GM10266 (cell line): Measurements from ENCODE around the gene TRAK2.

Experiments used
- DNase-seq: peaks from one replicate; pipeline ENCODE4 v3.0.0; 2012; ENCODE audit errors: extremely low spot score
- CTCF ChIP-seq: IDR thresholded peaks from 2 replicates; pipeline ENCODE4 v1.5.1; 2012; ENCODE audit warnings: mild to moderate bottlenecking, low read depth; ENCODE audit not compliant: control insufficient read depth, insufficient read depth; ENCODE audit errors: missing control alignments

The TRAK2 gene

DNA sequence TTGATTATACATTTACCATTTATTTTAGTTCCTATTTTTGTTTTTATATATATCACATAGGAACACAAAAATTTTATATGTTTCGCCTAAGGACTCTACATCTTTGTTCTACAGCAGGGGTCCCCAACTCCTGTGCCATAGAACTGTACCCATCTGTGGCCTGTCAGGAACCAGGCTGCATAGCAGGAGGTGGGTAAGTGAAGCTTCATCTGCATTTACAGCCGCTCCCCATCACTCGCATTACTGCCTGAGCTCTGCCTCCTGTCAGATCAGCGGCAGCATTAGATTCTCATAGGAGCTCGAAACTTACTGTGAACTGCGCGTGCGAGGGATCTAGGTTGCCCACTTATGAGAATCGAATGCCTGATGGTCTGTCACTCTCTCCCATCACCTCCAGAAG lies 25.3 kb downstream of the TRAK2 start:
- TF ChIP-seq CTCF: no peak
- DNase-seq: no peak

DNA sequence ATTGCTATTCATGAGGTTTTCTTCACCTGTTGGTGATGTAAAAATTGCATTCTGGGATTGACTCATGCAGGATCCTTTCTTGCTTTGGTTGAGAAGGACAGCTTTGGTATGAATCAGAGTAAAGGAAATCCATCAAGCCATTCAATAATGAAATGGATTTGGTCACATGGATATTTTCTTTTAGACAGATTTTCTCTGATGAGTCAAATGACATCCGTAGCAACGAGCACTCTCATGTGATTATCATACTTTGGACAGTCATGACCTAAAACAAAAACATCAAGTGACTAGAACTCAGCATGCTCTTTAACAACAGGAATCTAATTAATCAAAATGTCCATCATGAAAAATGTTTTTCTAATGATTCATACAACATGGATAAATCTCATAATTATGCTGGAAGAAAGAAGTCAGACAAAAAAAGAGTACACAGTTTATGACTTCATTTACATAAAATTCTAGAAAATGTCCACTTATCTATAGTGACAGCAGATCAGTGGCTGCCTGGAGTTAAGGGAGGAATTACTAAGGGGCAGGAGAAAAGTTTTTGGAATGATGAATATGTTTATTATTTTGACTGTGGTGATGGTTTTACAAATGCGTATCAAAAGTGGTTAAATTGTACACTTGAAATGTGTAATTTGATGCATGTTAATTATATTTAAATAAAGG lies 30.7 kb downstream of the TRAK2 start:
- no peak for TF ChIP-seq CTCF
- DNase-seq: no peak

DNA sequence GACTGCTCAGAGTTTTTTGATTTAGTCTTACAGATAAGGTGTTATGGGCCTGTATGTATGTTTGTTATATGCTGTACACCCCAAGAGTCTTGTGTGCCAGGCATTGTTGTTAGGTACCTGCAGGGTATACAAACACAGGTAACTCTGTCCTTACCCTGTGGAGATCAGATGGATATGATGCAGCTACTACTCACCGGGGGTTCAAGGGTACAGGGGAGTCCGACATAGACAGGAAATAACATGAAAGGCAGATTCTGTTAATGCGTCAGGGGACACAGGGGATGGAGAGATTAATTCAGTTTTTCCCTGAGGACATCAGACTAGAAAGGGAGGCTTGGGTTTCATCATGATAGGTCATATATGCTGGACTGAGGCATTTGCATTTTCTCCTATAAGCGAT lies 31.3 kb downstream of the TRAK2 start:
- DNase-seq: no peak
- no peak for TF ChIP-seq CTCF

GRCh38 chr2:201419057-201419635 lies 32.1 kb downstream of the TRAK2 start:
- no peak for DNase-seq
- TF ChIP-seq CTCF: peak; percentile 6

GRCh38 chr2:201415149-201415548 lies 36.1 kb downstream of the TRAK2 start:
- no peak for DNase-seq
- TF ChIP-seq CTCF: no peak

DNA sequence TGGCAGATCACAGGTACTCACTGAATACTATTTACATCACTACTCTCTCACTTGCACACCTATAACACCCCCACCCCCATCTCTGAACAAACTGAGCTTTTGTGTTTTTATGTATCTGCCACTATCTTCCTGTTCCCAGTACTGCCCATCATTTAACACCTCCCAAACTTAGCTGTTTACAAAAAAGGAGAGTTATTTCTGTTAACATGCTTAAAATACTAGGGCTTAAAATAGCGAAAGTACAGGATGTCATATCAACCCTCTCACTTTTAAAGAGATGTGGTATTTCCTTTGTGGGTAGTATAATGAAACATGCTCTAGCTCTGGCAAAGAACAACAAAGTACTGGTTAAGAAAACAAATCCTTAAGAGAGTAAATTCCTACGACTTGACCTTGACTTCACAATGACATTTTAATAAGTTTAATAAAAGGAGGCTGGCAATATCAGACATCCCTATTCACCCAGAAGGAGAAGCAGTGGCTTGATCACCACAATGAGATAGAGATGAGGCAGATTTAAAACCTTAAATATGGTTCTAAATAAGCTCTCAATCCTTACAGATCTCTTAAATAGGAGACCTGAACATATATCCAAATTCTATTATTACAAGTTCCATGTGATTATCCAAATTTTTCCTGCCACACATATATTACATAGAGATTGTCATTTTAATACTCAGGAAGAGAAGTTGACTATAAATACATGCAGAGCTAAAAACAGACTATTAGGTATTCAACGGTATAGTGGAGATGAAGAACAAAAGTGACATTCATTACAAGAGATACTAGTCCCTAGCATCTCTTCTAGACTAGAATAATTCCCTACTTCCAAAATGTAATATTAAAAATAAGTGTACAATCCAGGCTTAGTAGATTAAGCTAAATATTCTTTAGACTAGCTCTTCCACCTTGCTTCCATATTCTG lies 36.9 kb downstream of the TRAK2 start:
- peak; percentile 33 for DNase-seq
- TF ChIP-seq CTCF: no peak
